ENCODE results near the gene PRKAG1. TPM values are rescaled to one million over a fixed set of nuclear protein-coding genes. Genes with fewer than 3 reads are reported as not detected.
A peak's percentile ranks its signal among the peaks of the same experiment; 100 is the strongest.

Gene PRKAG1
- total RNA-seq, 1 experiment from 2014 or later = 80.3 TPM

DNA sequence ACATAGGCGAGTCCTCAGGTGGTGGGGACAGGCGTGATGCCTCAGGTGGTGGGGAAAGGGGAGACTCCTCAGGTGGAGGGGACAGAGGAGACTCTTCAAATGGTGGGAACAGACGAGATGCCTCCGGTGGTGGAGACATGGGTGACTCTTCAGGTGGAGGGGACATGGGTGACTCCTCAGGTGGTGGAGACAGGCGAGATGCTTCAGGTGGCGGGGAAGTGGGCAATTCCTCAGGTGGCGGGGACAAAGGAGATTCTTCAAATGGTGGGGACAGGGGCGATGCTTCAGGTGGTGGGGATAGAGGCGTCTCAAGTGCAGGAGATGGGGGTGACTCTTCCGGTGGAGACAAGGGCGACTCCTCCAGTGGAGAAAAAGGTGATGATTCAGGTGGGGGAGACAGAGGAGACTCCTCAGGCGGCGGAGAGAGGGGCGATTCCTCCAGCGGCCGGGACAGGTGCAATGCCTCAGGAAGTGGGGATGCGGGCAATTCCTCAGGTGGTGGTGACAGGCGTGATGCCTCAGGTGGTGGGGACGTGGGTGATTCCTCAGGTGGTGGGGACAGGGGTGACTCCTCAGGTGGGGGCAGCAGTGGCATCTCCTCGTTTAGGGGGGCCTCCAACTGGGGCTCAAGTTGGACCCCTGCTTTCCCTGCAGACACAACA lies 33.3 kb upstream of the PRKAG1 start:
- Mint-ChIP-seq H3K4me3 (ENCODE audit: unreplicated experiment) (no peak overlapping the region), H3K27ac (ENCODE audit: low read depth, unreplicated experiment) (no peak overlapping the region), H3K36me3 (ENCODE audit: insufficient read depth, unreplicated experiment) (peaks cover 76% of the 10 kb centered on the region), H3K4me1 (ENCODE audit: insufficient read depth, unreplicated experiment) (peaks cover 26% of the 10 kb centered on the region), H3K9me3 (ENCODE audit: unreplicated experiment) (no peaks in the 10 kb centered on the region), H3K27me3 (ENCODE audit: insufficient read depth, unreplicated experiment) (no peaks in the 10 kb centered on the region)
- no peak for TF ChIP-seq CTCF (IDR thresholded peaks at IDR 0.05; ENCODE audit: unreplicated experiment)
- intact Hi-C loops (cut with micrococcal nuclease) = no loop called here
- POLR2A ChIA-PET = interaction anchor here (0.7 kb wide), 1 partner anchor 15 kb away, joined by 3 read pairs; no protein-coding TSS in a partner anchor
- CTCF ChIA-PET = no interaction called here
- DNase-seq (ENCODE audit: unreplicated experiment) = no peak
- BruUV-seq (replicated peaks) = no TSS peak

DNA sequence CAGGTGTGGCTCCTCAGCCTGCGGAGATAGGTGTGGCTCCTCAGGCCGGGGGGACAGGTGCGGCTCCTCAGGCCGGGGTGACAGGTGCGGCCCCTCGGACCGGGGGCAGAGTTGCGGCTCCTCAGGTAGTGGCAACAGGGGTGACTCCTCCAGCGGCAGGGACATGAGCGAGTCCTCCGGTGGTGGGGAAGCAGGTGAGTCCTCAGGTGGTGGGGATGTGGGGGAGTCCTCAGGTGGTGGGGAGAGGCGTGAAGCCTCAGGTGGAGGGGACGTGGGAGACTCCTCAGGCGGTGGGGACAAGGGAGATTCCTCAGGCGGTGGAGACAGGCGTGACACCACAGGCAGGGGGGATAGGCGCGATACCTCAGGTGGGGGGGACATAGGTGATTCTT lies 32.8 kb upstream of the PRKAG1 start:
- BruUV-seq (replicated peaks) = no TSS peak
- ChIA-PET CTCF (no interaction called here), POLR2A (no interaction called here)
- DNase-seq (ENCODE audit: unreplicated experiment) = no peak
- peaks cover 20% of the 10 kb centered on the region for H3K4me1 Mint-ChIP-seq (ENCODE audit: insufficient read depth, unreplicated experiment)
- intact Hi-C loops (cut with micrococcal nuclease) = no loop called here
- TF ChIP-seq CTCF (IDR thresholded peaks at IDR 0.05; ENCODE audit: unreplicated experiment) = no peak
- H3K27me3 Mint-ChIP-seq (ENCODE audit: insufficient read depth, unreplicated experiment) = no peaks in the 10 kb centered on the region
- H3K9me3 Mint-ChIP-seq (ENCODE audit: unreplicated experiment) = no peaks in the 10 kb centered on the region
- no peak overlapping the region for H3K27ac Mint-ChIP-seq (ENCODE audit: low read depth, unreplicated experiment)
- no peak overlapping the region for H3K4me3 Mint-ChIP-seq (ENCODE audit: unreplicated experiment)
- H3K36me3 Mint-ChIP-seq (ENCODE audit: insufficient read depth, unreplicated experiment) = peaks cover 81% of the 10 kb centered on the region

GRCh38 chr12:49050507-49051372 lies 32.2 kb upstream of the PRKAG1 start:
- Mint-ChIP-seq H3K27me3 (ENCODE audit: insufficient read depth, unreplicated experiment) (no peaks in the 10 kb centered on the region), H3K4me1 (ENCODE audit: insufficient read depth, unreplicated experiment) (peaks cover 14% of the 10 kb centered on the region), H3K36me3 (ENCODE audit: insufficient read depth, unreplicated experiment) (peaks cover 88% of the 10 kb centered on the region), H3K4me3 (ENCODE audit: unreplicated experiment) (no peak overlapping the region), H3K9me3 (ENCODE audit: unreplicated experiment) (no peaks in the 10 kb centered on the region), H3K27ac (ENCODE audit: low read depth, unreplicated experiment) (no peak overlapping the region)
- no TSS peak for BruUV-seq (replicated peaks)
- POLR2A ChIA-PET = no interaction called here
- TF ChIP-seq CTCF (IDR thresholded peaks at IDR 0.05; ENCODE audit: unreplicated experiment) = no peak
- intact Hi-C loops (cut with micrococcal nuclease) = no loop called here
- CTCF ChIA-PET = no interaction called here
- DNase-seq (ENCODE audit: unreplicated experiment) = no peak

GRCh38 chr12:49049566-49050224 lies 31.1 kb upstream of the PRKAG1 start:
- DNase-seq (ENCODE audit: unreplicated experiment) = peak; percentile 50
- Mint-ChIP-seq H3K4me1 (ENCODE audit: insufficient read depth, unreplicated experiment) (peaks cover 8% of the 10 kb centered on the region), H3K27ac (ENCODE audit: low read depth, unreplicated experiment) (peak overlapping the region; percentile 49), H3K4me3 (ENCODE audit: unreplicated experiment) (no peak overlapping the region), H3K36me3 (ENCODE audit: insufficient read depth, unreplicated experiment) (peaks cover 90% of the 10 kb centered on the region), H3K9me3 (ENCODE audit: unreplicated experiment) (no peaks in the 10 kb centered on the region), H3K27me3 (ENCODE audit: insufficient read depth, unreplicated experiment) (no peaks in the 10 kb centered on the region)
- POLR2A ChIA-PET = no interaction called here
- intact Hi-C loops (cut with micrococcal nuclease) = no loop called here
- TSS peak; percentile 18 for BruUV-seq (replicated peaks)
- CTCF ChIA-PET = no interaction called here
- no peak for TF ChIP-seq CTCF (IDR thresholded peaks at IDR 0.05; ENCODE audit: unreplicated experiment)

Data from MCF 10A (cell line).